Posterior vena cava (tissue), 2 donors: ENCODE measurements around the gene SIRT6. TPM values are rescaled to one million over a fixed set of nuclear protein-coding genes. Genes with fewer than 3 reads are reported as not detected.
"Not testable (repeated sequence)": the region's sequence is repeated elsewhere in the genome, so short reads cannot be mapped to it uniquely, and the experiment has no call there.

Experiments used
- DNase-seq: peaks from one replicate; pipeline ENCODE4 v3.0.0-alpha.2; 2020; ENCODE audit warnings: low spot score
- intact Hi-C, 2 donors: fragments of 100-400 bp; cut with DNase I; formaldehyde crosslinking; loops; one replicate each; pipeline versions ENCODE4 v1.14.1 to v1.14.2; 2022 to 2023
- total RNA-seq, 2 donors: library from RNA; stranded (reverse); fragmentation: NEBNext Ultra II Directional; extraction: Animal tissue kit (Norgen Biotek cat#: 25700); gene quantifications; one replicate each; pipeline ENCODE4 v1.2.1, GENCODE V29; 2021
- donor health status: DM: yes; HTN: yes; CAD: no.
- donor health status: DM: yes; HTN: yes; CAD: no.

SIRT6 gene
- total RNA-seq, 2 donors from 2014 or later: 16.4 to 18.4 TPM

DNA sequence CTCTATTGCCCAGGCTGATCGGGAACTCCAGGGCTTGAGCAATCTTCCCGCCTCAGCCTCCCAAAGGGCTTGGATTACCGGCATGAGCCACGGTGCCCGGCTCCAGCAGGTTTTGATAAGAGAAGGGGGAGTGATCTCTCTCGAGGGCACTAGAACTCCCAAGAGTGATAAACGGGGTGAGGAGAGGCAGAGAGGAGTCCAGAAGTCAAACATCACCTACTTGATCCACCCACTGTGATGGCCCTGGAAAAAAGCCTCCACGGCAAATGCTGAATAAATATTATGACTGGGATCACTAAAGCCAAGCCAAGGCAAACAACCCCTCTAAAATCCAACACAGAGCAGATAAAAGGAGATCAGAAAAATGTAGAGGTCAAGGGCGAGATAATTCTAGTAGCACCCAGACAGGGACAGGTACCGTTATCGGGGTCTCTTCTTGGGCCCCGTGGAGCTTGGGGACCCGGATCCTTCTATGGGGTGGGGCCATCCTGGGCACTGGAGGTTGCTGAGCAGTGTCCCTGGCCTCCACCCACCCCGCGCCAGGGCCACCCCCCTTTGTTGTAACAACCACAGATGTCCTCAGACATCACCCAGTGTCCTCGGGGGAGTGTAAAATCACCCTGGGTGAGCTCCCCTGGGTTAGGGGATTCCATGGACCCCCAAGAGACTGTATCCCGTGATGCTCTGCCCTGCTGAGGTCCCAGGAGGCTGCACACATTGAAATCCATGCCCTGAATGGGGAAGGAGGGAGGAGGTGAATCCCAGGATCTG lies 32.7 kb downstream of the SIRT6 start:
- intact Hi-C loops: no loop called here
- no peak for DNase-seq

DNA sequence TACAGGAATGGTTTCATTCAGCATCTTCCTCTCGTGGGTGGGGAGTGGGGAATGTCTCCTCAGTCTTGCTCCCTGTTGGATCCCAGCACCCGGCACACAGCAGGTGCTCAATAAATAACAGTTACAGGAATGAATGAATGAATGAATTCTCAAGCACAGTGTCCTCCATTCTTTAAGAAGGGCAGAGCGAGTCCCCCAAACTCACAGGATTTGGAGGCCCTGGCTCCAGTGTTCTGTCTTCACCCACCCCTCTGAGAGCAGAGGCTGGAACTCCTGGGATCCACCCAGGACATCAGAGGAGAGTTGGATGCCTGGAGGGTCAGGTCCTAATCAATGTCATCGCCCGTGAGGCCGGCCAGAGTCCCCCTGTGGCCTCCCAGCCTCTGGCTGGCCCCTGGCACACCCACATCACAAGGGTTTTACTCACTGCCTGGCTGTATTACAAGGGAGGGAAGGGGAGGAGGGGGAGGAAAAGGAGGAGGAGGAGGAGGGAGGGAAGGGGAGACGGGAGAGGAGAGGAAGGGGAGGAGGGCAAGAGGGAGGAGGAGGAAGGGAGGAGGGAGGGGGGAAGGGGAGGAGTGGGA lies 37.6 kb downstream of the SIRT6 start:
- no peak for DNase-seq
- intact Hi-C loops: loop anchor here in 1 of 2 donors (5.0 kb wide), 1 partner anchor 58 kb away; no protein-coding TSS in a partner anchor

DNA sequence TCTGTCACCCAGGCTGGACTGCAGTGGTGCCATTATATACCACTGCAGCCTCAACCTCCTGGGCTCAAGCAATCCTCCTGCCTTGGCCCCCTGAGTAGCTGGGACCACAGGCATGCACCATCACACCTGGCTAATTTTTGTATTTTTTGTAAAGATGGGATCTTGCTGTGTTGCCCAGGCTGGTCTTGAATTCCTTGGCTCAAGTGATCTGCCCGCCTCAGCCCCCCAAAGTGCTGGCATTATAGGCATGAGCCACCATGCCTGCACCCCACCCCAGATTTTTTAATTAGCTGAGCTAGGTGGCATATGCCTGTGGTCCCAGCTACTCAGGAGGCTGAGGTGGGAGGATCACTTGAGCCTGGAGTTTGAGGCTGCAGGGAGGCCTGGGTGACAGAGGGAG lies 39.4 kb downstream of the SIRT6 start:
- intact Hi-C loops: loop anchor here in 1 of 2 donors (5.0 kb wide), 1 partner anchor 59 kb away; no protein-coding TSS in a partner anchor
- DNase-seq: not testable (repeated sequence)

GRCh38 chr19:4140237-4140711 lies 42.1 kb downstream of the SIRT6 start:
- DNase-seq: no peak
- intact Hi-C loops: loop anchor here in 1 of 2 donors (5.0 kb wide), 1 partner anchor 62 kb away; no protein-coding TSS in a partner anchor

DNA sequence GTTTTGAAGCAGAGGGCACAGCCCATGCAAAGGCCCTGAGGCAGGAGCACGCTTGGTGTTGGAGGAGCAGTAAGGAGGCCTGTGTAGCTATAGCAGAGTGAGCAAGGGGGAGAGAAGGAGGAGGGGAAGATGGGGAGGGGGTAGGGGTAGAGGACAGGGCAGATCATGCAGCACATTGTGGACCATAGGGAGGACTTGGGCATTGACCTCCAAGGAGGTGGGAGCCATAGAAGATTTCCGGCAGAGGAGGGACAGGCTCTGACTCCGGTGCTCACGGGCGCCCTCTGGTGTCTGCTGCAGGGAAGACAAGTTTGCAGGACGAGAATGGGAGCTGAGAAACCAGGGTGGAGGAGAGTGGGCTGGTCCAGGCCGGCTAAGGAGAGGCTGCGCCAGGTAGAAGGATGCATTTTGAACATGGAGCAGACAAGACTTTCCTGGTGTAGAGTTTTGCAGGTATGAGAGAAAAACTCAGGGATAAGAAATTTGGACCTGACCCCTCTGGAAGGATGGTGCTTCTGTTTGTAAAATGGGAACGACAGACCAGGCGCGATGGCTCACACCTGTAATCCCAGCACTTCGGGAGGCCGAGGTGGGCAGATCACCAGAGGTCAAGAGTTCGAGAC lies 42.6 kb downstream of the SIRT6 start:
- intact Hi-C loops: loop anchor here in 1 of 2 donors (5.0 kb wide), 1 partner anchor 63 kb away; no protein-coding TSS in a partner anchor

GRCh38 chr19:4138445-4138844 lies 43.9 kb downstream of the SIRT6 start:
- intact Hi-C loops: no loop called here
- DNase-seq: no peak

More for the DNA sequence above, 42.6 kb downstream of the SIRT6 start:
- peak; percentile 93 for DNase-seq

- intact Hi-C loops: no loop called here
- no peak for DNase-seq
Observed at GRCh38 chr19:4136680-4137088, 45.7 kb downstream of the SIRT6 start.

DNA sequence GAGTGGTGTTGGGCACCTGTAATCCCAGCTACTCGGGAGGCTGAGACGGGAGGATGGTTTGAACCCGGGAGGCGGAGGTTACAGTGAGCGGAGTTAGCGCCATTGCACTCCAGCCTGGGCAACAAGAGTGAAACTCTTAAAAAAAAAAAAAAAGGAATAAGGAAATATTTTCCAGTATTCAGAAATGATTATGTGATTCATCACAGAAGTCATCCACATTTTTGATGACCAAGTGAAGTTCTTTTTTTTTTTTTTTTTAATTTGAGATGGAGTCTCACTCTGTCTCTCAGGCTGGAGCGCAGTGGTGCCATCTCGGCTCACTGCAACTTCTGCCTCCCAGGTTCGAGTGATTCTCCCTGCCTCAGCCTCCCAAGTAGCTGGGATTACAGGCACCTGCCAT lies 47.0 kb downstream of the SIRT6 start:
- DNase-seq, intact Hi-C loops: not testable (repeated sequence)

- intact Hi-C loops: no loop called here
- no peak for DNase-seq
Observed at GRCh38 chr19:4134351-4134750, 48.0 kb downstream of the SIRT6 start.

GRCh38 chr19:4130744-4131438 lies 51.5 kb downstream of the SIRT6 start:
- intact Hi-C loops: no loop called here
- DNase-seq: no peak

DNA sequence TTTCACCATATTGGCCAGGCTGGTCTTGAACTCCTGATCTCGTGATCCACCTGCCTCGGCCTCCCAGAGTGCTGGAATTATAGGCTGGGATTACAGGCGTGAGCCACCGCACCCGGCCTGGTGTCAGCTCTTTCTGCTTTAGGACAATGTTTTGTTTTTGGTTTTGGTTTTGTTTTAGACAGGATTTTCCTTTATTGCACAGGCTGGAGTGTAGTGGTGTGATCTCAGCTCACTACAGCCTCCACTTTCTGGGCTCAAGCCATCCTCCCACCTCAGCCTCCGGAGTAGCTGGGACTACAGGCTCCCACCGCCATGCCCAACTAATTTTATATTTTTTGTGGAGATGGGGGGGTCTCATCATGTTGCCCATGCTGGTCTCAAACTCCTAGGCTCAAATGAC lies 53.3 kb downstream of the SIRT6 start:
- intact Hi-C loops: not testable (repeated sequence)

GRCh38 chr19:4127322-4127721 lies 55.0 kb downstream of the SIRT6 start:
- DNase-seq, intact Hi-C loops: not testable (repeated sequence)

More for the DNA sequence above, 53.3 kb downstream of the SIRT6 start:
- not testable (repeated sequence) for DNase-seq

DNA sequence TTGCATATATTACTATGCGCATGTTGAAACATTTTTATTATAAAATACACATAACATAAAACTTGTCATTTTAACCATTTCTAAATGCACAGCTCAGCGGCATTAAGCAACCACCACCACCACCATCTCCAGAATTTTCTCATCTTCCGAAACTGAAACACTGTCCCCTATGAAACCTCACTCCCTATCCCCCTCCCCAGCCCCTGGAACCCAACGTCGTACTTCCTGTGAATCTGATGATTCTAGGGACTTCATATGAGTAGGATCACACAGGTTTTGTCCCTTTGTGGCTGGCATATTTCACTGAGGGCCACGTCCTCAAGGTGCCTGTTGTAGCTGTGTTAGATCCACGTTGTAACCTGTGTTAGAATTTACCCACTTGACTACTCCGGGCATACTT lies 57.7 kb downstream of the SIRT6 start:
- intact Hi-C loops: no loop called here
- no peak for DNase-seq

Other genes starting within 250 kb of the SIRT6 start
- gene NMRK2, start 249.5 kb downstream of the SIRT6 start, total RNA-seq: 1 to 10 TPM in 1 of 2 donors, under 1 TPM in 1; 0.51 to 2.3 TPM
- 10 to 100 TPM; 64.5 to 94.9 TPM for gene DAPK3, start 211.5 kb downstream of the SIRT6 start, total RNA-seq
- 1,000 to 10,000 TPM; 1,536 to 1,555 TPM for gene EEF2, start 197.1 kb downstream of the SIRT6 start, total RNA-seq
- 10 to 100 TPM; 14.4 to 16.1 TPM for gene PIAS4, start 174.8 kb downstream of the SIRT6 start, total RNA-seq
- gene ZBTB7A, start 115.7 kb downstream of the SIRT6 start, total RNA-seq: 10 to 100 TPM; 41.8 to 50.6 TPM
- gene MAP2K2, start 58.4 kb downstream of the SIRT6 start, total RNA-seq: 10 to 100 TPM; 82.8 to 88.4 TPM
- gene CREB3L3, start 28.9 kb downstream of the SIRT6 start, total RNA-seq: not detected
- under 1 TPM; 0.69 to 1.00 TPM for gene ANKRD24, start 126 bp upstream of the SIRT6 start, total RNA-seq
- 1 to 10 TPM; 2.0 to 4.6 TPM for gene EBI3, start 47.0 kb upstream of the SIRT6 start, total RNA-seq
- 10 to 100 TPM; 12.3 to 12.8 TPM for gene YJU2, start 64.5 kb upstream of the SIRT6 start, total RNA-seq
- gene SHD, start 96.7 kb upstream of the SIRT6 start, total RNA-seq: not detected
- gene TMIGD2, start 119.8 kb upstream of the SIRT6 start, total RNA-seq: under 1 TPM in 1 of 2 donors, not detected in 1; 0.38 TPM
- not detected for gene FSD1, start 122.0 kb upstream of the SIRT6 start, total RNA-seq
- 1 to 10 TPM; 2.1 to 2.7 TPM for gene STAP2, start 156.3 kb upstream of the SIRT6 start, total RNA-seq
- gene MPND, start 161.0 kb upstream of the SIRT6 start, total RNA-seq: 10 to 100 TPM; 11.2 to 12.1 TPM
- 10 to 100 TPM; 77.5 to 88.8 TPM for gene SH3GL1, start 218.0 kb upstream of the SIRT6 start, total RNA-seq
- 1 to 10 TPM; 6.0 to 9.5 TPM for gene CHAF1A, start 220.1 kb upstream of the SIRT6 start, total RNA-seq